ENCODE measurements around the gene C3orf22.

DNA sequence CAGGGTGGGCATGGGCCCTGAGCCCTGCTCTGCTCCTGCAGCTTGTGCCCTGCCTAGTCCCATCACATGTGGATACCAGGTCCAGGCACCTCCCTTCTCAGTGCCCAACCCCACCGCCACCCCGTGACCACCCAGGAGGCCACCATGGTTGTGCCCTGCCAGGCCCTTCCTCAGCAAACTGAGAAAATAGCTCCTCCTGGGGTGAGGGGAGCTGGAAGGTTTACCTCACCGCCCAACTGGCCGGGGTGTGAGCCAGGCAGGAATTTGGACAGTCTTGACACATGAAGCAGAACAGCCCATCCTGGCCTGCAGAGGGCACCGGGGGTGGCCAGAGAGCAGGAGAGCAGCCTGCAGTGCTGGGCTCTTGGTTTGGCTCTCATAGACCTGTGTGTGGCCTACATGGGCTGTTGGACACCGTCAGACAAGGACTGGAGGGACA, 11.4 kb upstream of the C3orf22 start:
- TF ChIP-seq, protein P1, sequence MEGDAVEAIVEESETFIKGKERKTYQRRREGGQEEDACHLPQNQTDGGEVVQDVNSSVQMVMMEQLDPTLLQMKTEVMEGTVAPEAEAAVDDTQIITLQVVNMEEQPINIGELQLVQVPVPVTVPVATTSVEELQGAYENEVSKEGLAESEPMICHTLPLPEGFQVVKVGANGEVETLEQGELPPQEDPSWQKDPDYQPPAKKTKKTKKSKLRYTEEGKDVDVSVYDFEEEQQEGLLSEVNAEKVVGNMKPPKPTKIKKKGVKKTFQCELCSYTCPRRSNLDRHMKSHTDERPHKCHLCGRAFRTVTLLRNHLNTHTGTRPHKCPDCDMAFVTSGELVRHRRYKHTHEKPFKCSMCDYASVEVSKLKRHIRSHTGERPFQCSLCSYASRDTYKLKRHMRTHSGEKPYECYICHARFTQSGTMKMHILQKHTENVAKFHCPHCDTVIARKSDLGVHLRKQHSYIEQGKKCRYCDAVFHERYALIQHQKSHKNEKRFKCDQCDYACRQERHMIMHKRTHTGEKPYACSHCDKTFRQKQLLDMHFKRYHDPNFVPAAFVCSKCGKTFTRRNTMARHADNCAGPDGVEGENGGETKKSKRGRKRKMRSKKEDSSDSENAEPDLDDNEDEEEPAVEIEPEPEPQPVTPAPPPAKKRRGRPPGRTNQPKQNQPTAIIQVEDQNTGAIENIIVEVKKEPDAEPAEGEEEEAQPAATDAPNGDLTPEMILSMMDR (IDR thresholded peaks at IDR 0.05 in 2 of 3, conservative IDR thresholded peaks at IDR 0.05 in 1 of 3; ENCODE audit: insufficient read depth in 2 of 3, low read depth in 1 of 3, low read length in 3 of 3): peak in 1 of 3 experiments; percentile 23; a peak in 1 of 6 replicates
- TF ChIP-seq CBFB (CRISPR knock-in tag; IDR thresholded peaks at IDR 0.05): no peak
- TF ChIP-seq, protein P2, sequence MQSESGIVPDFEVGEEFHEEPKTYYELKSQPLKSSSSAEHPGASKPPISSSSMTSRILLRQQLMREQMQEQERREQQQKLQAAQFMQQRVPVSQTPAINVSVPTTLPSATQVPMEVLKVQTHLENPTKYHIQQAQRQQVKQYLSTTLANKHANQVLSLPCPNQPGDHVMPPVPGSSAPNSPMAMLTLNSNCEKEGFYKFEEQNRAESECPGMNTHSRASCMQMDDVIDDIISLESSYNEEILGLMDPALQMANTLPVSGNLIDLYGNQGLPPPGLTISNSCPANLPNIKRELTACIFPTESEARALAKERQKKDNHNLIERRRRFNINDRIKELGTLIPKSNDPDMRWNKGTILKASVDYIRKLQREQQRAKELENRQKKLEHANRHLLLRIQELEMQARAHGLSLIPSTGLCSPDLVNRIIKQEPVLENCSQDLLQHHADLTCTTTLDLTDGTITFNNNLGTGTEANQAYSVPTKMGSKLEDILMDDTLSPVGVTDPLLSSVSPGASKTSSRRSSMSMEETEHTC (IDR thresholded peaks at IDR 0.05): no peak

Measured in K562 (cell line).